GM18951 (cell line): Measurements from ENCODE around the gene NOG.

Experiments
- POLR2A ChIP-seq: IDR thresholded peaks from 4 replicates; pipeline ENCODE4 v1.6.1; 2011; ENCODE audit warnings: mild to moderate bottlenecking; ENCODE audit not compliant: insufficient read length, insufficient read depth; ENCODE audit errors: extremely low read depth
- in situ Hi-C: fragments of 300-500 bp; cut with MboI; formaldehyde crosslinking; loops from one replicate; pipeline ENCODE4 v1.12.0; 2022; ENCODE audit warnings: low sequenced_read_pairs, mixed read lengths, inconsistent platforms; ENCODE audit not compliant: unreplicated experiment

Gene NOG

DNA sequence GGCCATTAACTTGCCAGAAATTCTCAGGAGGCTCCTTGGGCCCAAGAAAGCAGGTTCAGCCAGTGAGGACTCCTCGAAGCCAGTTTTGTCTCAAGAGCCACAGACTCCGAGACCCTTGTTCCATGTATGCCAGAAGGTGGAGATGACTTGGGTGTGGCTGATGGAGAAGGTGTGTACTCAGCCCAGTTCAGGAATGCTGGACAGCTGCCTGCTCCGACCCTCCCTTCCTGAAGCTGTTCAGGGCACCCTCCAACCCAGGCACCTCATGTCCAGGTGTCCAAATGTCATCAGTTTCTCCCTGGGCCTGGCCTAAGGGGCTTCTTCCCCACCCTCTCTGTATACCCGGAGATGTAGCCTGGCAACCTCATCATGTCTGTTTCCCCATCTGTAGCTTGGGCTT lies 40.2 kb downstream of the NOG start:
- no peak for TF ChIP-seq POLR2A
- in situ Hi-C loops = no loop called here

- in situ Hi-C loops = no loop called here
- no peak for TF ChIP-seq POLR2A
These were observed 42.1 kb downstream of the NOG start for GRCh38 chr17:56635641-56636040.

GRCh38 chr17:56636265-56636664 lies 42.8 kb downstream of the NOG start:
- in situ Hi-C loops = no loop called here
- TF ChIP-seq POLR2A = no peak

DNA sequence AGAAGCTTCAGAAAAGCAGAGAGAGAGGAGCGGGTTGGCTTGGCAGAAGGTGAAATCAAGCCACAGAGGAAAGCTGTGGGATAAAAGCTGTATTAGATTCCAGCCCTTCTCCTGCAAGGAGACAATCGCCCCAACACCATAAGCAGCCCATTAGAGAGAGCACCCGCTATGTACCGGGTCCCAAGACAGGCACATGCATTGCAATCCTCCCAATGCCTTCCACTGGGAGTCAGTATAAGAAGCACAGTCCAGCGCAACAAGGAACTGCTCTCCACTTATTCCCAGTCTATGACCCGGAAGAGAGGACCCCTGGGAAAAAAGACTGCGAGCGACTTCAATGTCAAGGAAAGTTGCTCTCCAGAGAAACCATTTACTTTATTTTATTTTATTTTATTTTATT lies 43.8 kb downstream of the NOG start:
- in situ Hi-C loops = no loop called here
- no peak for TF ChIP-seq POLR2A

GRCh38 chr17:56638591-56639051 lies 45.1 kb downstream of the NOG start:
- no peak for TF ChIP-seq POLR2A
- in situ Hi-C loops = no loop called here

- in situ Hi-C loops = no loop called here
- no peak for TF ChIP-seq POLR2A
These were observed 46.0 kb downstream of the NOG start for GRCh38 chr17:56639517-56639916.

DNA sequence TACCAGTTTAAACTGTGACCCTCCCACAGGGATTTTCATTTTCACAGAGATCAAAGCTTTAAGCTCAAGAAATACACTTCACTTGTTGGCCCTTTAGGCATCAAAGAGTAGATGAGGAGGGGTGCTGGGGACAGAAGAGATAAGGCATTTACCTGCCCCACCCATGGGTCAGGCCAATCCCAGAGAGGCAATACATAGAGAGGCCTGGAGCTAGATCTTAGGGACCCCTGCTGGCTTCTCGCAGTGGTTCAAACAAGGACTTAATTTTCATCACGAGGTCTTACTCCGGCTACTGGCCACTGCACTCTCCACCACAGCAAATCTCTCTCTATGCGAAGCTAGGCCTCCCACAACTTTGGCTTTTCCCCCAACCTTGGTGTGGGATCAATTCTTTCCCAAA lies 46.6 kb downstream of the NOG start:
- TF ChIP-seq POLR2A = no peak
- in situ Hi-C loops = no loop called here

DNA sequence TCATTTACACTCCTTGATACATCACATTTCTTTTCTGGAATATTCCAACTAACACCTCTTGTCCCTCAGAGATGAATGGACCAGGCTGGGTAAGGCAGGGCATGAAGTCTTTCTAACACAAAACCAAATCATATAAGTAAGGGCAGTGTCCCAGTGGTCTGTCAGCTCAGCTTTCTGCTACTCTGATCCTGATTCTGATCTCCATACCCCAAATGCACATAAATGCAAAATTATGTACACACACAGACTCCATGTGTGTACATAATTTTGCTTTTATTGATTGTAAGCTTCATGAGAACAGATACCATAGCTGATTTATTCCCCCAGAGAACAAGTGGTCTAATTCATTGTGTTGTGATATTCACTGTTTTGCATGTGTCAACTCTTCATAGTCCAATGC lies 47.9 kb downstream of the NOG start:
- in situ Hi-C loops = no loop called here
- TF ChIP-seq POLR2A = no peak

DNA sequence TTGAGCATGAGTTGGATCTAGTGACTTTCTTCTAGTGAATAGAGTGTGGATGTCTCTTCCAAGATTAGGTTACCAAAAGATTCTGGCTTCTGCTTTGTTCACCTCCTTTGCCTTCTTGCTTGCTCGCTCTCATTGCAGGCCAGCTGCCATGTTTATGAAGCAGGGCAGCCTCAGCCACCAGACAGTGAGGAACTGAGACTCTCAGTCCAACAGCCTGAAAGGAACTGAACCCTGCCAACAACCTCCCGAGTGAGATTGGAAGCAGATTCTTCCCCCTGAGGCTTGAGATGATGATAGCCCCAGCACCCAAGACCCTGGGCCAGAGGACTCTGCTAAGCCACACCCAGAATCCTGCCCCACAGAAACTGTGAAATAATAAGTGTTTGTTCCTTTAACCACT lies 48.4 kb downstream of the NOG start:
- in situ Hi-C loops = no loop called here
- TF ChIP-seq POLR2A = no peak

GRCh38 chr17:56642424-56642823 lies 48.9 kb downstream of the NOG start:
- no peak for TF ChIP-seq POLR2A

More at GRCh38 chr17:56642424-56642823, 48.9 kb downstream of the NOG start:
- in situ Hi-C loops = no loop called here
